Nephron (organoid): ENCODE results near the gene VANGL2.

Experiments
- H3K27ac Mint-ChIP-seq, 3 experiments: 2 replicates each; pipeline ENCODE4 v1.8.0; 2020; ENCODE audit warnings: mixed read lengths in 3 of 3, mild to moderate bottlenecking in 2 of 3, moderate library complexity in 1 of 3
- H3K27me3 Mint-ChIP-seq: 2 replicates; pipeline ENCODE4 v1.8.0; 2021; ENCODE audit warnings: low read depth, mild to moderate bottlenecking, moderate library complexity, mixed read lengths
- H3K36me3 Mint-ChIP-seq: 2 replicates; pipeline ENCODE4 v1.8.0; 2020; ENCODE audit warnings: low read depth, mixed read lengths
- H3K4me1 Mint-ChIP-seq: 2 replicates; pipeline ENCODE4 v1.8.0; 2020; ENCODE audit warnings: mixed read lengths
- H3K4me3 Mint-ChIP-seq, 3 experiments: 2 replicates each; pipeline ENCODE4 v1.8.0; 2020; ENCODE audit warnings: mild to moderate bottlenecking in 3 of 3, mixed read lengths in 3 of 3, moderate library complexity in 2 of 3
- H3K9me3 Mint-ChIP-seq: 2 replicates; pipeline ENCODE4 v1.8.0; 2020; ENCODE audit warnings: mixed read lengths
- TF ChIP-seq, protein P1 (sequence below), 3 experiments: fragments of 200-600 bp; sonication (generic); IDR thresholded peaks; one replicate each; pipeline ENCODE4 v1.5.0; 2021; ENCODE audit warnings: antibody characterized with exemption in 3 of 3; ENCODE audit not compliant: unreplicated experiment in 3 of 3

The VANGL2 gene

DNA sequence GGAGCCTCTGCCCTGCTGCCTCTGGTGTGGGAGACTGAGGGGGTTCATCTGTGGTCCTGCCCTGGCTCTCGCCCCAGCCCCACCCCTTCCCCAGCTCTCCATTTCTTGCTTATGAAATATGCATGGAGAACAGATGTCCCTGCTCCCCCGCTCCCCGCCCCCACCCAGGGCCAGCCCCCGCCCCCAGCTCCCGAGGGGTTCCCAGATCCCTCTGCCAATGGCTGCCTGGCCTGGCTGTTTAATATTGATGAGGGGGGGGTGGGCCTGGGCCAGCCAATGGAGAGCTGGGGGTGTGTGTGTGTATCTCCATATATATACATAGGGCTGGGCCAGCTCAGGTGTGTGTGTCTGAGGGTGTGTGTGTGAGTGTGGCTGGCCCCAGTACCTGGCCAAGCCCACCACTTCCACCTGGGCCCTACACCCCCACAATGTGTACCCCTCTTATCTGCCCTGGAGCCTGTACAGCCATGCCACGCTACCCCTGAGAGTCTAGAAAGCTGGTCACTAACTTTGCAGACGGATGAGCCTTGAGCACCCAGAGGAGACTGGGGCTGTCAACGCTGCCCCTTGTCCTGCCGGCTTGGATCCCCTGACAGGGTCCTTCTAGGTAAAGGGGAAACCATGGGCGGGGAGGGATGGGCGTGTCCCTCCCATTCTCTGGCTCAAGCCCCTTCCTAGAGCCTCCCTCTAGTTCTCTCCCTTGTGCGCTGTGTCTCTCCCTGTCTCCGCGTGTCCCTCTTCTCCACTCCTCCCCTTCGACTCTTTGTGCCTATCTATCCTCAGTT lies 33.4 kb upstream of the VANGL2 start, which contains the start of gene NHLH1:
NHLH1 (plus strand) TSS at position 341 of the 785 bp plus-strand sequence. CDS start 3,661 bp downstream, outside the sequence.
- peak within 1 kb of the TSS in 1 of 3 experiments; percentile 18 for H3K27ac Mint-ChIP-seq
- H3K4me1 Mint-ChIP-seq: peaks cover 31% of the 10 kb centered on the region
- no peaks in the 10 kb centered on the region for H3K9me3 Mint-ChIP-seq
- no peak within 1 kb of the TSS for H3K4me3 Mint-ChIP-seq
- no peaks in the 10 kb centered on the region for H3K36me3 Mint-ChIP-seq
- TF ChIP-seq, protein P1, sequence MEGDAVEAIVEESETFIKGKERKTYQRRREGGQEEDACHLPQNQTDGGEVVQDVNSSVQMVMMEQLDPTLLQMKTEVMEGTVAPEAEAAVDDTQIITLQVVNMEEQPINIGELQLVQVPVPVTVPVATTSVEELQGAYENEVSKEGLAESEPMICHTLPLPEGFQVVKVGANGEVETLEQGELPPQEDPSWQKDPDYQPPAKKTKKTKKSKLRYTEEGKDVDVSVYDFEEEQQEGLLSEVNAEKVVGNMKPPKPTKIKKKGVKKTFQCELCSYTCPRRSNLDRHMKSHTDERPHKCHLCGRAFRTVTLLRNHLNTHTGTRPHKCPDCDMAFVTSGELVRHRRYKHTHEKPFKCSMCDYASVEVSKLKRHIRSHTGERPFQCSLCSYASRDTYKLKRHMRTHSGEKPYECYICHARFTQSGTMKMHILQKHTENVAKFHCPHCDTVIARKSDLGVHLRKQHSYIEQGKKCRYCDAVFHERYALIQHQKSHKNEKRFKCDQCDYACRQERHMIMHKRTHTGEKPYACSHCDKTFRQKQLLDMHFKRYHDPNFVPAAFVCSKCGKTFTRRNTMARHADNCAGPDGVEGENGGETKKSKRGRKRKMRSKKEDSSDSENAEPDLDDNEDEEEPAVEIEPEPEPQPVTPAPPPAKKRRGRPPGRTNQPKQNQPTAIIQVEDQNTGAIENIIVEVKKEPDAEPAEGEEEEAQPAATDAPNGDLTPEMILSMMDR (IDR thresholded peaks at IDR 0.05; ENCODE audit: unreplicated experiment in 3 of 3): no peak
- peaks cover 8% of the 10 kb centered on the region for H3K27me3 Mint-ChIP-seq

DNA sequence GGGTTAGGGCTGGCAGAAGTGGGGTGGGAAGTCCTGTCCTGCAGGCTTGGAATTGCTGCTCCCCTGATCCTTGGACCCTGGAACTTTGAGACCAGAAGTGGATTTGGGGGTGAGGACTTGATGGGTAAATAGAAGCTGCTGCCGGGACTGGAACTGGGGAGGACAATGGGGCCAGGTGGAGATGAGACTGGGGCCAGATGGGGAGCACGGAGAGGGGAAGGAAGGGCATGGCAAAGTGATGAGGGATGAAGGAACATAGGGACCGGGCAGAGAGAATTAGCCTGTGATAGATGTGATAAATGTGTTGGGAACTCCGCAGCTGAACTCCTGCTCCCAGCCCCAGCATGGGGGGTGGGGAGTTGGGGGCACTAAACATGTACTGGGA lies 32.9 kb upstream of the VANGL2 start:
- Mint-ChIP-seq H3K36me3 (no peaks in the 10 kb centered on the region), H3K4me3 (no peak overlapping the region), H3K27me3 (peaks cover 8% of the 10 kb centered on the region), H3K9me3 (no peaks in the 10 kb centered on the region), H3K27ac (peak overlapping the region in 1 of 3 experiments; percentile 18), H3K4me1 (peaks cover 26% of the 10 kb centered on the region)
- TF ChIP-seq, protein P1 (IDR thresholded peaks at IDR 0.05; ENCODE audit: unreplicated experiment in 3 of 3): no peak

DNA sequence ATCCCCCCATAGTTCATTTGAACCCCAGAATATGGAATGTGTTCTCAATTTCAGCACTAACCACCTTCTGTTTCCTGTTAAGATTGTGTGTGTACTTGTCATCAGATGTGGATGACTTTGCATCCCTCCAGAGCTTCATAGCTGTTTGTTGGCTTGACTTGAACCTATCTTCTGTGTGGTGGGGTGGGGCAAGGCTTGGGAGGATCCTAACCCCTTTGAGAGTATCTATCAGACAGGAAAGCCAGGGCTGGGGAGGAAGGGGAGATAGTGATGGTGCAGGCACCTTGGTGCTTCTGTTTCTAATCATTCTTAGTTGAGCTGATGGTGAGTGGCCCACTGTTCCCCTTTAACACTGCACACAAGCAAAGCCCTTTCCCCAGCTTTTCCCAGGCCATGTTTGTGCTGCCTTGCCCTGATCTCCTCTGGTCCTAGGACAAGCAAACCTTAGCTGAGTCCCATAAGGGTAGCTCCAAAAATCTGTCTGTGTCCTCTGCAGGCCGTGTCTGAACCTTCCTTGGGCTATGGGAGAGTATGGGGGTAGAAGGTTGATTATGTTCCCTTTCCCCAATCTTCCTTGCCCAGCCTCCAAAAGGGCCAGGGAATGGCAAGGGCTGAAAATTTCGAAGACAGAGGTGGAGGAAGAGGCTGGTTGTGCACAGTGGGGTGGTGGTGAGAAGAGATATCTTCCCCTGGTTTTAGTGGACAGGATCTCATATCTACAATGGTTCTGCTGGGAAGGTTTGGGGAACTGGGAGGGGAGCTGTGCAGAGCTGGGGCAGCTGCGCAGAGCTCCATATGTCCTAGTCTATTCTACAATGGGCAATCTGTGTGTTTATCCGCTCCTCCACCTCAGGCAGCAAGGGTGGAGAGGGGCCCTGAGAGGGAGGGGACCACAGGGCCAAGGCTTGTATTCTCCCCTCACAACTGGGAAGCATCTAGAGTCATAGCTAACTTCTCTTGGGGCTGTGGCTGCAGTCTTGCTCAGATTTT lies 32.1 kb upstream of the VANGL2 start:
- TF ChIP-seq, protein P1 (IDR thresholded peaks at IDR 0.05; ENCODE audit: unreplicated experiment in 3 of 3): no peak
- H3K27me3 Mint-ChIP-seq: peaks cover 8% of the 10 kb centered on the region
- H3K4me1 Mint-ChIP-seq: peaks cover 19% of the 10 kb centered on the region
- peak overlapping the region in 1 of 3 experiments; percentile 18 for H3K27ac Mint-ChIP-seq
- no peaks in the 10 kb centered on the region for H3K36me3 Mint-ChIP-seq
- H3K9me3 Mint-ChIP-seq: no peaks in the 10 kb centered on the region
- H3K4me3 Mint-ChIP-seq: no peak overlapping the region

DNA sequence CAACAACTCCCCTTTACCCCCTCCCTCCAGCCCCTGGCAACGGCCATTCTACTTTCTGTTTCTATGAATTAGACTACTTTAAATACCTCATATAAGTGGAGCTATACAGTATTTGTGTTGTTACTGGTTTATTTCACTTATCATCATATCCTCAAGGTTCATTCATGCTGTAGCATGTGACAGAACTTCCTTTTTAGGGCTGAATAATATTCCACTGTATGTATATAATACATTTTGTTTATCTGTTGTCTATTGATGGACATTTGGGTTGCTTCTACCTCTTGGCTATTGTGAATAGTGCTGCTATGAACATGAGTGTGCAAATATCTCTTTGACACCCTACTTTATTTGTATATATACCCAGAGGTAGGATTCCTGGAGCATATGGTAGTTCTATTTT lies 31.3 kb upstream of the VANGL2 start:
- H3K27ac Mint-ChIP-seq: no peak overlapping the region
- no peak overlapping the region for H3K4me3 Mint-ChIP-seq
- peaks cover 20% of the 10 kb centered on the region for H3K4me1 Mint-ChIP-seq
- no peaks in the 10 kb centered on the region for H3K36me3 Mint-ChIP-seq
- TF ChIP-seq, protein P1 (IDR thresholded peaks at IDR 0.05; ENCODE audit: unreplicated experiment in 3 of 3): no peak
- peaks cover 8% of the 10 kb centered on the region for H3K27me3 Mint-ChIP-seq
- no peaks in the 10 kb centered on the region for H3K9me3 Mint-ChIP-seq

DNA sequence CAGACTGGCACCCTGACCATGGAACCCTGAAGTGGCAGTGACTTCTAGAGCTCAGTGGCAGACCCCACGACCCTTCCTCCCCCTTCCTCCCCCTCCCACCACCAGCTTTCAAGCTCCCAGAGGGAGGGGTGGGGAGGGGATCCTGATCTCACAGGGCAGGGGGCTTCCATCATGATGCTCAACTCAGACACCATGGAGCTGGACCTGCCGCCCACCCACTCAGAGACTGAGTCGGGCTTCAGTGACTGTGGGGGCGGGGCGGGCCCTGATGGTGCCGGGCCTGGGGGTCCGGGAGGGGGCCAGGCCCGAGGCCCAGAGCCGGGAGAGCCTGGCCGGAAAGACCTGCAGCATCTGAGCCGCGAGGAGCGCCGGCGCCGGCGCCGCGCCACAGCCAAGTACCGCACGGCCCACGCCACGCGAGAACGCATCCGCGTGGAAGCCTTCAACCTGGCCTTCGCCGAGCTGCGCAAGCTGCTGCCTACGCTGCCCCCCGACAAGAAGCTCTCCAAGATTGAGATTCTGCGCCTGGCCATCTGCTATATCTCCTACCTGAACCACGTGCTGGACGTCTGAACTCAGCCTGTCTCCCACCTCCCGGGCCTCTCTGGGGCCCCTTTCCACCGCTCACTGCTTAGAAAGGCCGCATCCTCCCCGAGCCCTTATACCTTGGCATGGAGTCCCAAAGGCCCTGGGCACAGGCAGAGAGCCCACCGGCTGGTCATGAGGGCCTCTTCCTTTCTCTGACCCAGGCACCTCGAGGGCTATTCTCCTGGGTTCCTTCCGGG lies 29.6 kb upstream of the VANGL2 start:
- no peaks in the 10 kb centered on the region for H3K9me3 Mint-ChIP-seq
- H3K27ac Mint-ChIP-seq: no peak overlapping the region
- no peak overlapping the region for H3K4me3 Mint-ChIP-seq
- peaks cover 31% of the 10 kb centered on the region for H3K4me1 Mint-ChIP-seq
- TF ChIP-seq, protein P1 (IDR thresholded peaks at IDR 0.05; ENCODE audit: unreplicated experiment in 3 of 3): no peak
- no peaks in the 10 kb centered on the region for H3K36me3 Mint-ChIP-seq
- H3K27me3 Mint-ChIP-seq: peaks cover 8% of the 10 kb centered on the region
